ENCODE data around the gene SCD5.

SCD5 gene

DNA sequence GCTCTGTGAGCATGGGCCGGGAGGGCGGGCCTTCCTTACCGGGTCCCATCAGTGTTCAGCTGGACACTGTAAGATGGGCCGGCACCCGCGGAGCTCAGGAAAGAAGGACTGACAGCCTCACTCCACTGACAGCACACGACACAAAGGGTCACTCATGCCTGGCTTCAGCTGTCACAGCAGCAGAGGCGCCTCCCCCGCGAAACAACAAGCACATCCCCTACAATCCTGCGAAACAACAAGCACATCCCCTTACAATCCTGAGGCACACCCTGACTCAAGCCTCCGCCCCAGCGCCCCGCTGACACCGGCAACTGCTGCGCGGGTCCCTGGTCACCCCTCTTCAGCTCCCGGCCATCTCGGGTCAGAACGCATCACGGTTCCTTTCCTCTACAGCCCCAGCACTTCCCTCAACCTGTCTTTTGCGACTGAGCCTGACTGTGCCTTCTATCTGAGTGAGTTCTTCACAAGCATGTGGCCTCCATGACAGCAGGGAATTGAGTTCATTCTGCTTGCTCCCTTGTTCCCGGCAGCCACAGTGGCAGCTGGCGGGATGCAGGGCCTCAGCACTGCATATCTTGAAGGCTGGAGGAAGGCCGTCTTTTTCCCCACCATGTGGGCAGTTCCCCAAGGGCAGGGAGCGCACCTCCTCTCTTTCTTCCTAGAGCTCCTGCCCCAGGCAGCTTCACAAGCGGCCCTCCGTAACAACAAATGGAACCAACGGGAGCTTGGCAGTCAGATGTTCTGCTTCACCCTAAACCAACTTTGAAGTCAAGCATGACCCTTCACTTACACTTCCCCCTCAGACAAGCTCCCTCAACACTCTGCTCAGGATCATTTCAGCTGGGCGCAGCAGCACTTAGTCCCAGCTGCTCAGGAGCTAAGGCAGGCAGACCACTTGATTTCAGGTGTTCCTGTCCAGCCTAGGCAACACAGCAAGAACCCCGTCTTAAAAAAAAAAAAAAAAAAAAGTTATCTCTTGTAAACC lies 39.6 kb downstream of the SCD5 start:
- TF ChIP-seq, protein P1, sequence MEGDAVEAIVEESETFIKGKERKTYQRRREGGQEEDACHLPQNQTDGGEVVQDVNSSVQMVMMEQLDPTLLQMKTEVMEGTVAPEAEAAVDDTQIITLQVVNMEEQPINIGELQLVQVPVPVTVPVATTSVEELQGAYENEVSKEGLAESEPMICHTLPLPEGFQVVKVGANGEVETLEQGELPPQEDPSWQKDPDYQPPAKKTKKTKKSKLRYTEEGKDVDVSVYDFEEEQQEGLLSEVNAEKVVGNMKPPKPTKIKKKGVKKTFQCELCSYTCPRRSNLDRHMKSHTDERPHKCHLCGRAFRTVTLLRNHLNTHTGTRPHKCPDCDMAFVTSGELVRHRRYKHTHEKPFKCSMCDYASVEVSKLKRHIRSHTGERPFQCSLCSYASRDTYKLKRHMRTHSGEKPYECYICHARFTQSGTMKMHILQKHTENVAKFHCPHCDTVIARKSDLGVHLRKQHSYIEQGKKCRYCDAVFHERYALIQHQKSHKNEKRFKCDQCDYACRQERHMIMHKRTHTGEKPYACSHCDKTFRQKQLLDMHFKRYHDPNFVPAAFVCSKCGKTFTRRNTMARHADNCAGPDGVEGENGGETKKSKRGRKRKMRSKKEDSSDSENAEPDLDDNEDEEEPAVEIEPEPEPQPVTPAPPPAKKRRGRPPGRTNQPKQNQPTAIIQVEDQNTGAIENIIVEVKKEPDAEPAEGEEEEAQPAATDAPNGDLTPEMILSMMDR (conservative IDR thresholded peaks at IDR 0.05): no peak
- no peak for TF ChIP-seq ZFX (IDR thresholded peaks at IDR 0.05)
- no peak overlapping the region for H3K27ac ChIP-seq

DNA sequence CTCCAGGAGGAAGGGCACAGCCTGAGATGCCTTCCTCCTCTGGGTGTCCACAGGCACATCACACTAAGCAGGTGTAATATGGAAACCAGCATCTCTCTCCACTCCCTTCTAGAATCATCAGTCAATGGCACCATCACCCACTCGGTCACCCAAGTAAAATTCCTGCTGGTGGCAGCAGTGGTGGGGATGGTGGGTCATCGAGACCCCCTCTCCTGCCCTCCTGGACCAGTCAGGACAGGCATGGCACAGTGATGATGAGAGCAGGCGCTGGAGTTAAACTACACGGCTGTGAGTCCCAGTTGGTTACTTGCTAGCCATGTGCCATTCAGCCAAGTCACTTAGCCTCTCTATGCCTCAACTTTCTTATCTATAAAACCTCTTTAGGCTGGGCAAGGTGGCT lies 42.5 kb downstream of the SCD5 start:
- H3K27ac ChIP-seq: no peak overlapping the region
- no peak for TF ChIP-seq ZFX (IDR thresholded peaks at IDR 0.05)
- TF ChIP-seq, protein P1 (conservative IDR thresholded peaks at IDR 0.05): no peak

DNA sequence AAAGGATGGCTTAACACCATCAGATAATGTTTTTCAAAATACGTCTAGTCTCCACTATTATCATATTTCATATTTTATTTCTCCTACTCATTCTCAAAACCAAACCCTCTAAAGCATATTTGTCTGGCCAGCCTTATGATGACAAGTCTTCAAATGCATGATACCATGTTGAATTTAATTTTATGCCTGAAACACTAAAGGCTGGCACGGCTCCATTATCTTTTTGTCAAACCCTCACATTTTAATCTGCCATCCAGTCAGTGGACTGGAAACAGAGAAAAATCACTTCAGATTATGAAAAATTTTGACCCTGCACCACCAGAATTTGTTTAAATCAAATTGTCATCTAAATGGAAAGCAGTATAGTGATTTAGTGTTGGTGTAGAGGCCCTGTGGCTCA lies 42.9 kb downstream of the SCD5 start:
- no peak for TF ChIP-seq ZFX (IDR thresholded peaks at IDR 0.05)
- TF ChIP-seq, protein P1 (conservative IDR thresholded peaks at IDR 0.05): no peak
- H3K27ac ChIP-seq: no peak overlapping the region

DNA sequence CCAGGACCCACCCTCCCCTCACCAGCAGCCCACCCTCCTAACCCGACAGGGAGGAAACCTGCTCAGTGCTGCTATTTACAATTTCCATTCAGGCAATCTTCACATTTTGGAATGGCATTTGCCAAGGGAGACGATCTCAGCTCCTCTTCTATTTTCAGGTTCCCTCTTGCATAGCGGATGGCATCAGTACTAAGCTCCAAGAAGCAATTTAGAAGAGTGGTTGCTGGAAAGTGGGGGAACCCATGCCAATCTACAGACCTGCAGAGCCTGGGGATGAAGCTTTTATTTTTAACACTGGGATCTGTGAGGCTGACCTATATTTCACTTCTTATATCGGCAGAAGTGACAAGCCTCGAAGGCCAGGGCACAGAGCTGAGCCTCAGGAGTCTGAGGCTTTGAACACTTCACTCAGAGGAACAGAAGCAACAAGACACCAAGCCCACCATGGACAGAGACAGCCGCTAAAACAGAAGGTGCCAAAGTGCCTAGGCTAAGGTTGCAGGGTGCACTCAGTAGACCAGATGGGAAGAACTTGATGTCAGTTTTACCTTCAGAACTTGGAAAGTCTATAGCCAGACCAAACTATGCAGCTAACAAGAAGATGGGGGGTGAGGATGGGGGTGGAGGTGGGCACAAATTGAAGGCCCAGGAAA lies 44.0 kb downstream of the SCD5 start:
- no peak overlapping the region for H3K27ac ChIP-seq
- TF ChIP-seq ZFX (IDR thresholded peaks at IDR 0.05): no peak
- TF ChIP-seq, protein P1 (conservative IDR thresholded peaks at IDR 0.05): no peak

GRCh38 chr4:82753725-82754410 lies 44.7 kb downstream of the SCD5 start:
- no peak overlapping the region for H3K27ac ChIP-seq
- no peak for TF ChIP-seq ZFX (IDR thresholded peaks at IDR 0.05)
- TF ChIP-seq, protein P1 (conservative IDR thresholded peaks at IDR 0.05): no peak

GRCh38 chr4:82753238-82753637 lies 45.4 kb downstream of the SCD5 start:
- TF ChIP-seq ZFX (IDR thresholded peaks at IDR 0.05): no peak
- TF ChIP-seq, protein P1 (conservative IDR thresholded peaks at IDR 0.05): no peak
- no peak overlapping the region for H3K27ac ChIP-seq
